Cardiac atrium fibroblast (primary cell): Measurements from ENCODE around the gene OR2Z1. TPM values are rescaled to one million over a fixed set of nuclear protein-coding genes. Genes with fewer than 3 reads are reported as not detected.

Source experiments
- total RNA-seq: library from RNA; depleted of rRNA; stranded (reverse); fragments of >200 nt; gene quantifications from 2 replicates; pipeline ENCODE4 v1.2.3, GENCODE V29; 2015

OR2Z1 gene
- total RNA-seq = not detected in 2 replicates

DNA sequence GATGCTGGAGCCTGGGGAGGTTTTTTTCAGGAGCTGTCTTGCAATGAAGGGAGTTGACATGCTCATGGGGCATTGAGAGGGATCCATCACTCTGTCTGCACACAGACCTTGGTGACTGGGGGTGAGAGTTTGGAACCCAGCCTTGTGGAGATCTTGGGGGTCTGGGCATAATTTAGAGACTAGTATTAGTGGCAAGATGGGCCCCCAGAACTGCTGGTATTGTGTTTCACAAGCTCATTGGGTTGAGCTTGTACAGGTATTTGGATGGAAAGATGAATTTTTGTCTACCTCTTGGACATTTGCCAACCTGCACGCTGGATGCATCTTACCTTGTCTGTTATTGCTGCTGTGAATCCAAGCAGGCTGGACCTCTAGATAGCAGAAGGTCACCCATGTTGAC, at the start of gene OR2Z1:
TSS of gene OR2Z1 (plus strand) at position 301 of the 400 bp plus-strand sequence. CDS start 9,395 bp downstream, outside the sequence.

GRCh38 chr19:8698433-8699063, 22.9 kb upstream of the OR2Z1 start, which contains the start of gene ACTL9:
ACTL9 (minus strand) TSS chr19:8698795; CDS start chr19:8698701, 94 bp downstream.

Other genes starting within 250 kb of the OR2Z1 start
- gene PRAM1, start 219.0 kb upstream of the OR2Z1 start, total RNA-seq = not detected in 2 replicates
- 2.9 and 12.6 TPM in 2 replicates for gene ZNF414, start 207.5 kb upstream of the OR2Z1 start, total RNA-seq
- 0.18 and 0.49 TPM in 2 replicates for gene MYO1F, start 144.2 kb upstream of the OR2Z1 start, total RNA-seq
- gene ADAMTS10, start 110.9 kb upstream of the OR2Z1 start, total RNA-seq = 7.8 and 26.0 TPM in 2 replicates
- gene NFILZ, start 91.0 kb upstream of the OR2Z1 start, total RNA-seq = not detected in 2 replicates
- gene ACTL9, start 22.8 kb upstream of the OR2Z1 start, total RNA-seq = not detected in 2 replicates
- gene ZNF558, start 110.7 kb downstream of the OR2Z1 start, total RNA-seq = 29.4 and 33.2 TPM in 2 replicates
- not detected in 2 replicates for gene MBD3L1, start 110.7 kb downstream of the OR2Z1 start, total RNA-seq